Parathyroid adenoma (tissue), 2 donors: ENCODE data around the gene MEIOB.

Experiments used
- H2AFZ ChIP-seq: fragments of 300-600 bp; sonication (generic); one replicate; pipeline ENCODE4 v1.7.0; 2017; ENCODE audit warnings: antibody characterized with exemption, mild to moderate bottlenecking
- H3K27ac ChIP-seq: fragments of 300-600 bp; sonication (generic); one replicate; pipeline ENCODE4 v1.7.0; 2017
- H3K27me3 ChIP-seq: fragments of 300-600 bp; sonication (generic); one replicate; pipeline ENCODE4 v1.7.0; 2017; ENCODE audit warnings: low read length; ENCODE audit not compliant: control insufficient read depth, insufficient read depth
- H3K36me3 ChIP-seq: fragments of 300-600 bp; sonication (generic); one replicate; pipeline ENCODE4 v1.7.0; 2017; ENCODE audit warnings: low read length; ENCODE audit not compliant: control insufficient read depth, insufficient read depth
- H3K4me1 ChIP-seq: fragments of 300-600 bp; sonication (generic); one replicate; pipeline ENCODE4 v1.7.0; 2017; ENCODE audit warnings: control low read depth
- H3K4me2 ChIP-seq: fragments of 300-600 bp; sonication (generic); one replicate; pipeline ENCODE4 v1.7.0; 2017; ENCODE audit warnings: low read length
- H3K4me3 ChIP-seq: fragments of 300-600 bp; sonication (generic); one replicate; pipeline ENCODE4 v1.7.0; 2017; ENCODE audit warnings: low read depth, low read length
- H3K79me2 ChIP-seq: fragments of 300-600 bp; sonication (generic); one replicate; pipeline ENCODE4 v1.7.0; 2017; ENCODE audit warnings: control low read depth
- H3K9ac ChIP-seq: fragments of 300-600 bp; sonication (generic); one replicate; pipeline ENCODE4 v1.7.0; 2017; ENCODE audit warnings: mild to moderate bottlenecking
- H3K9me3 ChIP-seq: fragments of 300-600 bp; sonication (generic); one replicate; pipeline ENCODE4 v1.7.0; 2017; ENCODE audit warnings: low read length; ENCODE audit not compliant: control insufficient read depth
- CTCF ChIP-seq: fragments of 300-600 bp; sonication (generic); IDR thresholded peaks from one replicate; pipeline ENCODE4 v1.7.0; 2017; ENCODE audit warnings: antibody characterized with exemption, mild to moderate bottlenecking
- donor health status: primary hyperparathyroidism.

The MEIOB gene

DNA sequence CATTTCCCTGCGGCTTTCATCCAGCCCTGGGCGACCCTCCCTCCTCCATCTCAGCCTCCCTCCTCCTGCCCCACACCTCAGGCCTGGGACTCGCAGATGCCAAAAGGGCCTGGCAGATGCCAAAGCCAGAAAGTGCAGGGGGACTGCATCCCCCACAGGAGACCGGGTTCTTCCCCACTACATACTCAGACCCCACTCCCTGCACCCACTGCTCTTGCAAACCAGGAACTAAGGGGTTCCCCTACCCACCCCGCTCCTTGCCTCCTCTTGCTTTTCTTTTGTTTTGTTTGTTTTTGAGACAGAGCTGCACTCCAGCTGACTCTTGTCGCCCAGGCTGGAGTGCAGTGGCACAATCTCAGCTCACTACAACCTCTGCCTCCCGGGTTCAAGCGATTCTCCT is 43.0 kb upstream of the MEIOB start:
- H3K4me2 ChIP-seq: no peak overlapping the region
- H3K9me3 ChIP-seq: no peaks in the 10 kb centered on the region
- H3K4me1 ChIP-seq: no peaks in the 10 kb centered on the region
- H3K36me3 ChIP-seq: no peaks in the 10 kb centered on the region
- no peak overlapping the region for H3K9ac ChIP-seq
- no peak overlapping the region for H3K4me3 ChIP-seq
- H3K27ac ChIP-seq: no peak overlapping the region
- no peaks in the 10 kb centered on the region for H3K79me2 ChIP-seq
- H3K27me3 ChIP-seq: peaks cover 12% of the 10 kb centered on the region
- no peak overlapping the region for H2AFZ ChIP-seq
- no peak for TF ChIP-seq CTCF

- Histone ChIP-seq H3K4me1 (no peaks in the 10 kb centered on the region), H3K9ac (no peak overlapping the region), H3K36me3 (no peaks in the 10 kb centered on the region), H3K9me3 (no peaks in the 10 kb centered on the region), H2AFZ (no peak overlapping the region), H3K4me3 (no peak overlapping the region), H3K79me2 (no peaks in the 10 kb centered on the region), H3K4me2 (no peak overlapping the region), H3K27ac (no peak overlapping the region), H3K27me3 (peaks cover 10% of the 10 kb centered on the region)
- no peak for TF ChIP-seq CTCF
Observed at GRCh38 chr16:1914084-1914608, 42.2 kb upstream of the MEIOB start.

- no peaks in the 10 kb centered on the region for H3K79me2 ChIP-seq
- H3K27me3 ChIP-seq: peaks cover 6% of the 10 kb centered on the region
- no peak overlapping the region for H3K4me3 ChIP-seq
- no peak overlapping the region for H3K4me2 ChIP-seq
- H3K9ac ChIP-seq: no peak overlapping the region
- TF ChIP-seq CTCF: no peak
- H3K36me3 ChIP-seq: no peaks in the 10 kb centered on the region
- H2AFZ ChIP-seq: no peak overlapping the region
- H3K4me1 ChIP-seq: no peaks in the 10 kb centered on the region
- no peaks in the 10 kb centered on the region for H3K9me3 ChIP-seq
- H3K27ac ChIP-seq: no peak overlapping the region
Observed at GRCh38 chr16:1913327-1914083, 41.5 kb upstream of the MEIOB start.

- Histone ChIP-seq H3K9ac (no peak overlapping the region), H3K79me2 (no peaks in the 10 kb centered on the region), H3K9me3 (no peaks in the 10 kb centered on the region), H3K4me3 (no peak overlapping the region), H3K36me3 (no peaks in the 10 kb centered on the region), H3K27ac (no peak overlapping the region), H3K4me1 (no peaks in the 10 kb centered on the region), H3K27me3 (peaks cover 1% of the 10 kb centered on the region), H2AFZ (no peak overlapping the region), H3K4me2 (no peak overlapping the region)
- no peak for TF ChIP-seq CTCF
Observed at GRCh38 chr16:1912215-1912543, 40.2 kb upstream of the MEIOB start.
